Endodermal cell (in vitro differentiated cells): ENCODE measurements around the gene RNF149. TPM values are rescaled to one million over a fixed set of nuclear protein-coding genes. Genes with fewer than 3 reads are reported as not detected.

Experiments used
- DNase-seq: peaks from one replicate; pipeline ENCODE4 v3.0.0-alpha.2; 2017
- H3K27ac ChIP-seq: 2 replicates; pipeline ENCODE4 v1.5.1; 2013; ENCODE audit warnings: mild to moderate bottlenecking, low read depth, low read length, moderate library complexity
- H3K27me3 ChIP-seq: 2 replicates; pipeline ENCODE4 v1.6.1; 2013; ENCODE audit warnings: mild to moderate bottlenecking, low read length, moderate library complexity; ENCODE audit not compliant: insufficient read depth, control insufficient read depth, poor library complexity, severe bottlenecking
- H3K36me3 ChIP-seq: 2 replicates; pipeline ENCODE4 v1.7.0; 2013; ENCODE audit warnings: mild to moderate bottlenecking, low read length, moderate library complexity; ENCODE audit not compliant: control insufficient read depth, insufficient read depth
- H3K4me1 ChIP-seq: one replicate; pipeline ENCODE4 v1.7.0; 2013; ENCODE audit warnings: low read length; ENCODE audit not compliant: control insufficient read depth, insufficient read depth
- H3K4me3 ChIP-seq: 2 replicates; pipeline ENCODE4 v1.5.1; 2013; ENCODE audit warnings: mild to moderate bottlenecking, low read length, moderate library complexity
- H3K9ac ChIP-seq: 2 replicates; pipeline ENCODE4 v1.6.1; 2013; ENCODE audit warnings: mild to moderate bottlenecking, low read length, moderate library complexity; ENCODE audit not compliant: poor library complexity, severe bottlenecking; ENCODE audit errors: extremely low read depth
- H3K9me3 ChIP-seq: 2 replicates; pipeline ENCODE4 v1.6.1; 2013; ENCODE audit warnings: mild to moderate bottlenecking, low read length, moderate library complexity; ENCODE audit not compliant: control insufficient read depth
- H3K27ac Mint-ChIP-seq: 2 replicates; pipeline ENCODE4 v1.8.0; 2020; ENCODE audit warnings: mixed read lengths
- H3K27me3 Mint-ChIP-seq: 2 replicates; pipeline ENCODE4 v1.8.0; 2021; ENCODE audit warnings: mild to moderate bottlenecking, mixed read lengths; ENCODE audit not compliant: insufficient read depth
- H3K36me3 Mint-ChIP-seq: 2 replicates; pipeline ENCODE4 v1.8.0; 2020; ENCODE audit warnings: low read depth, mixed read lengths
- H3K4me1 Mint-ChIP-seq: 2 replicates; pipeline ENCODE4 v1.8.0; 2020; ENCODE audit warnings: mixed read lengths
- H3K4me3 Mint-ChIP-seq: 2 replicates; pipeline ENCODE4 v1.8.0; 2020; ENCODE audit warnings: mild to moderate bottlenecking, moderate library complexity, mixed read lengths
- H3K9me3 Mint-ChIP-seq: 2 replicates; pipeline ENCODE4 v1.8.0; 2020; ENCODE audit warnings: mild to moderate bottlenecking, mixed read lengths
- CTCF ChIP-seq: fragments of 200-600 bp; sonication (generic); conservative IDR thresholded peaks from 2 replicates; pipeline ENCODE4 v1.5.0; 2021; ENCODE audit warnings: antibody characterized with exemption, mild to moderate bottlenecking
- WGBS, 2 experiments: methylation state at CpG; one replicate each; pipeline versions ENCODE4 v1.1.5 to v1.1.7; 2013; ENCODE audit warnings: missing lambda C conversion rate in 2 of 2, mixed read lengths in 1 of 2; ENCODE audit not compliant: insufficient coverage in 1 of 2, insufficient read length in 1 of 2; 5-methylcytosine and 5-hydroxymethylcytosine counted together
- total RNA-seq, 2 donors: library from RNA; stranded (reverse); fragmentation: NEBNext Ultra II Directional in 1 of 2; extraction: Animal tissue kit (Norgen Biotek cat#: 25700) in 1 of 2; gene quantifications; 2 replicates in 1 of 2; 3 replicates in 1 of 2; pipeline ENCODE4 v1.2.1, GENCODE V29; 2021

RNF149 gene
- total RNA-seq, 2 donors from 2014 or later = 26.4 to 36.3 TPM

- H3K27ac ChIP-seq = no peak overlapping the region
- no peak overlapping the region for H3K9ac ChIP-seq
- no peak overlapping the region for H3K27ac Mint-ChIP-seq
Measured at GRCh38 chr2:101302016-101302415, 6.5 kb downstream of the RNF149 start.

GRCh38 chr2:101300836-101301235 is 7.7 kb downstream of the RNF149 start:
- Mint-ChIP-seq H3K4me3 (no peak overlapping the region), H3K27me3 (no peaks in the 10 kb centered on the region), H3K36me3 (peaks cover 13% of the 10 kb centered on the region), H3K9me3 (no peaks in the 10 kb centered on the region), H3K27ac (no peak overlapping the region), H3K4me1 (peaks cover 21% of the 10 kb centered on the region)
- DNase-seq = no peak
- H3K9ac ChIP-seq = no peak overlapping the region
- no peaks in the 10 kb centered on the region for H3K36me3 ChIP-seq
- no peak overlapping the region for H3K4me3 ChIP-seq
- no peak for TF ChIP-seq CTCF
- H3K27me3 ChIP-seq = no peaks in the 10 kb centered on the region
- WGBS, 2 experiments = 60 to 66% methylated on average over 7 of the region's 7 CpGs
- H3K27ac ChIP-seq = no peak overlapping the region
- H3K9me3 ChIP-seq = no peaks in the 10 kb centered on the region
- H3K4me1 ChIP-seq = peaks cover 4% of the 10 kb centered on the region

More at GRCh38 chr2:101302016-101302415, 6.5 kb downstream of the RNF149 start:
- Histone ChIP-seq H3K4me3 (no peak overlapping the region), H3K4me1 (peaks cover 12% of the 10 kb centered on the region), H3K9me3 (no peaks in the 10 kb centered on the region), H3K36me3 (no peaks in the 10 kb centered on the region), H3K27me3 (no peaks in the 10 kb centered on the region)
- peaks cover 17% of the 10 kb centered on the region for H3K36me3 Mint-ChIP-seq
- no peaks in the 10 kb centered on the region for H3K9me3 Mint-ChIP-seq
- H3K4me1 Mint-ChIP-seq = peaks cover 31% of the 10 kb centered on the region
- H3K27me3 Mint-ChIP-seq = no peaks in the 10 kb centered on the region
- DNase-seq = no peak
- TF ChIP-seq CTCF = no peak
- no peak overlapping the region for H3K4me3 Mint-ChIP-seq
- WGBS, 2 experiments = 84 to 88% methylated on average over 3 to 4 of the region's 4 CpGs

- Histone ChIP-seq H3K27me3 (no peaks in the 10 kb centered on the region), H3K4me1 (peaks cover 4% of the 10 kb centered on the region), H3K27ac (no peak overlapping the region), H3K36me3 (no peaks in the 10 kb centered on the region), H3K4me3 (no peak overlapping the region), H3K9ac (no peak overlapping the region), H3K9me3 (no peaks in the 10 kb centered on the region)
- Mint-ChIP-seq H3K9me3 (no peaks in the 10 kb centered on the region), H3K27me3 (no peaks in the 10 kb centered on the region), H3K27ac (no peak overlapping the region), H3K4me1 (peaks cover 14% of the 10 kb centered on the region), H3K4me3 (no peak overlapping the region), H3K36me3 (peaks cover 13% of the 10 kb centered on the region)
- 100% methylated on average over 1 of the region's 1 CpG; no CpG with 5 or more reads in 1 of the 2 experiments for WGBS, 2 experiments
- no peak for DNase-seq
- TF ChIP-seq CTCF = no peak
Measured at GRCh38 chr2:101300164-101300563, 8.3 kb downstream of the RNF149 start.
